H1 (cell line): ENCODE results near the gene LAD1. TPM values are rescaled to one million over a fixed set of nuclear protein-coding genes. Genes with fewer than 3 reads are reported as not detected.

ENCODE experiments used
- CTCF ChIA-PET: fragments of 300-600 bp; sonication (Branson Sonifier 250); formaldehyde crosslinking; loops from one replicate; lab custom pipeline; 2021; ENCODE audit not compliant: partially characterized antibody; lab: Charles Lee
- POLR2A ChIA-PET: fragments of 300-600 bp; sonication (Branson Sonifier 250); formaldehyde crosslinking; loops from one replicate; lab custom pipeline; 2021; ENCODE audit warnings: inconsistent platforms; ENCODE audit not compliant: partially characterized antibody; lab: Charles Lee
- DNase-seq, 2 experiments: peaks; one replicate each; pipeline versions ENCODE4 v3.0.0 to v3.0.0-alpha.2; 2010 to 2022; ENCODE audit warnings: low spot score in 2 of 2, low read depth in 1 of 2, mixed read lengths in 1 of 2
- FAIRE-seq: peaks from 2 replicates; lab custom pipeline; 2011; peaks lifted over from hg19 to GRCh38; lab: Jason Lieb, UNC
- H2AFZ ChIP-seq: 2 replicates; pipeline ENCODE4 v1.8.1; 2012; ENCODE audit warnings: low read length, inconsistent platforms
- H2AK5ac ChIP-seq: 2 replicates; pipeline ENCODE4 v1.6.1; 2013; ENCODE audit warnings: low read depth, low read length
- H2BK120ac ChIP-seq: replicated peaks from 2 replicates; pipeline ENCODE3; 2013; ENCODE audit warnings: low read depth, low read length, inconsistent platforms
- H2BK12ac ChIP-seq: 2 replicates; pipeline ENCODE4 v1.6.1; 2013; ENCODE audit warnings: low read depth, low read length
- H2BK15ac ChIP-seq: 2 replicates; pipeline ENCODE4 v1.6.1; 2013; ENCODE audit warnings: low read length
- H2BK20ac ChIP-seq: 2 replicates; pipeline ENCODE4 v1.6.1; 2013; ENCODE audit warnings: low read length
- H2BK5ac ChIP-seq: 2 replicates; pipeline ENCODE4 v1.6.1; 2013; ENCODE audit warnings: low read depth, low read length
- H3K14ac ChIP-seq: 2 replicates; pipeline ENCODE4 v1.6.1; 2013; ENCODE audit warnings: inconsistent platforms; ENCODE audit not compliant: insufficient read length
- H3K18ac ChIP-seq: 2 replicates; pipeline ENCODE4 v1.6.1; 2013; ENCODE audit warnings: low read length; ENCODE audit errors: extremely low read depth
- H3K23ac ChIP-seq: 2 replicates; pipeline ENCODE4 v1.6.1; 2013; ENCODE audit warnings: inconsistent platforms; ENCODE audit not compliant: insufficient read length
- H3K23me2 ChIP-seq: 2 replicates; pipeline ENCODE4 v1.6.1; 2013; ENCODE audit warnings: low read depth, low read length
- H3K27ac ChIP-seq: 2 replicates; pipeline ENCODE4 v1.6.1; 2011; ENCODE audit warnings: low read depth, low read length, inconsistent platforms
- H3K27me3 ChIP-seq, 4 experiments: replicated peaks in 1 of 4; 1 replicate in 1 of 4; 2 replicates in 3 of 4; pipeline versions ENCODE4 v1.6.1 to v1.8.1; 2011 to 2013; ENCODE audit warnings: low read length in 3 of 4, mild to moderate bottlenecking in 3 of 4, inconsistent platforms in 2 of 4, mixed read lengths in 2 of 4, moderate library complexity in 1 of 4; ENCODE audit not compliant: control insufficient read depth in 3 of 4, insufficient read depth in 3 of 4; ENCODE audit errors: extremely low read depth in 1 of 4
- H3K36me3 ChIP-seq, 4 experiments: 2 replicates each; pipeline versions ENCODE4 v1.6.1 to v1.8.1; 2011 to 2013; ENCODE audit warnings: mild to moderate bottlenecking in 4 of 4, low read length in 3 of 4, moderate library complexity in 2 of 4, control low read depth in 1 of 4, inconsistent platforms in 1 of 4; ENCODE audit not compliant: insufficient read depth in 4 of 4, control insufficient read depth in 2 of 4
- H3K4ac ChIP-seq: replicated peaks from 2 replicates; pipeline ENCODE3; 2013; ENCODE audit warnings: low read length, low read depth, mixed read lengths, inconsistent platforms; ENCODE audit not compliant: insufficient read length
- H3K4me1 ChIP-seq, 4 experiments: replicated peaks in 1 of 4; 1 replicate in 1 of 4; 2 replicates in 3 of 4; pipeline versions ENCODE4 v1.6.1 to v1.8.1; 2011 to 2013; ENCODE audit warnings: low read length in 3 of 4, inconsistent platforms in 2 of 4, mixed read lengths in 1 of 4; ENCODE audit not compliant: insufficient read depth in 4 of 4, control insufficient read depth in 3 of 4
- H3K4me2 ChIP-seq, 2 experiments: 2 replicates each; pipeline versions ENCODE4 v1.6.1 to v1.8.1; 2011 to 2013; ENCODE audit warnings: low read depth in 2 of 2, low read length in 2 of 2, control low read depth in 1 of 2, inconsistent platforms in 1 of 2, mild to moderate bottlenecking in 1 of 2; ENCODE audit not compliant: insufficient read depth in 1 of 2
- H3K4me3 ChIP-seq, 4 experiments: fragments of 200-600, 300-600 bp in 1 of 4; sonication (generic), shearing (Covaris generic), sonication (Bioruptor Twin) in 1 of 4; 2 replicates each; pipeline versions ENCODE4 v1.5.1 to v1.8.1; 2011 to 2016; ENCODE audit warnings: low read length in 4 of 4, low read depth in 3 of 4, control low read depth in 2 of 4, inconsistent platforms in 2 of 4, mild to moderate bottlenecking in 2 of 4, mixed read lengths in 1 of 4, moderate library complexity in 1 of 4; ENCODE audit not compliant: insufficient read depth in 2 of 4; ENCODE audit errors: extremely low read depth in 1 of 4
- H3K56ac ChIP-seq: replicated peaks from 2 replicates; pipeline ENCODE3; 2013; ENCODE audit warnings: low read depth, mild to moderate bottlenecking, mixed read lengths, low read length, inconsistent platforms; ENCODE audit not compliant: insufficient read length
- H3K79me1 ChIP-seq: 2 replicates; pipeline ENCODE4 v1.6.1; 2013; ENCODE audit warnings: low read depth, low read length, control low read depth
- H3K79me2 ChIP-seq, 2 experiments: 2 replicates each; pipeline versions ENCODE4 v1.6.1 to v1.8.1; 2012 to 2013; ENCODE audit warnings: low read length in 2 of 2, mild to moderate bottlenecking in 2 of 2, inconsistent platforms in 1 of 2; ENCODE audit not compliant: insufficient read depth in 2 of 2, control insufficient read depth in 1 of 2
- H3K9ac ChIP-seq, 4 experiments: replicated peaks in 1 of 4; 1 replicate in 1 of 4; 2 replicates in 3 of 4; pipeline versions ENCODE4 v1.6.1 to v1.8.1; 2011 to 2013; ENCODE audit warnings: low read depth in 3 of 4, low read length in 3 of 4, control low read depth in 2 of 4, mild to moderate bottlenecking in 2 of 4, moderate library complexity in 2 of 4, inconsistent platforms in 1 of 4; ENCODE audit errors: extremely low read depth in 1 of 4
- H3K9me3 ChIP-seq, 2 experiments: 2 replicates each; pipeline versions ENCODE4 v1.6.1 to v1.8.1; 2012 to 2013; ENCODE audit warnings: mild to moderate bottlenecking in 2 of 2, moderate library complexity in 2 of 2, control low read depth in 1 of 2, inconsistent platforms in 1 of 2, low read depth in 1 of 2, low read length in 1 of 2, mixed read lengths in 1 of 2; ENCODE audit not compliant: insufficient read depth in 2 of 2
- H4K20me1 ChIP-seq, 2 experiments: replicated peaks in 1 of 2; 2 replicates each; pipeline versions ENCODE3 to v1.8.1; 2011 to 2013; ENCODE audit warnings: inconsistent platforms in 2 of 2, low read length in 2 of 2, mild to moderate bottlenecking in 1 of 2; ENCODE audit not compliant: insufficient read depth in 2 of 2, control insufficient read depth in 1 of 2
- H4K5ac ChIP-seq: 2 replicates; pipeline ENCODE4 v1.6.1; 2013; ENCODE audit warnings: low read length, low read depth, mixed read lengths, inconsistent platforms; ENCODE audit not compliant: insufficient read length
- H4K8ac ChIP-seq: 2 replicates; pipeline ENCODE4 v1.8.0; 2013; ENCODE audit warnings: mild to moderate bottlenecking, moderate library complexity, low read length, inconsistent platforms; ENCODE audit not compliant: insufficient read depth; ENCODE audit errors: extremely low read depth
- H4K91ac ChIP-seq: replicated peaks from 2 replicates; pipeline ENCODE3; 2013; ENCODE audit warnings: low read length, mixed read lengths, inconsistent platforms; ENCODE audit not compliant: insufficient read length
- ASH2L ChIP-seq: fragments of 200-600, 300-600 bp; sonication (generic); IDR thresholded peaks from one replicate; pipeline ENCODE4 v1.7.1; 2017; ENCODE audit warnings: low read length
- CEBPB ChIP-seq: IDR thresholded peaks from 2 replicates; pipeline ENCODE4 v1.6.1; 2012; ENCODE audit warnings: low read depth, low read length
- CTBP2 ChIP-seq: IDR thresholded peaks from 2 replicates; pipeline ENCODE4 v1.7.0; 2011; ENCODE audit warnings: borderline replicate concordance, mild to moderate bottlenecking, moderate library complexity, mixed read lengths, low read length; ENCODE audit not compliant: insufficient read depth, insufficient read length
- EP300 ChIP-seq, 2 experiments: IDR thresholded peaks; 1 replicate in 1 of 2; 2 replicates in 1 of 2; pipeline ENCODE4 v1.6.1; 2011 to 2012; ENCODE audit warnings: low read depth in 2 of 2, low read length in 2 of 2, mild to moderate bottlenecking in 2 of 2, borderline replicate concordance in 1 of 2, inconsistent platforms in 1 of 2, moderate library complexity in 1 of 2
- JUN ChIP-seq: IDR thresholded peaks from 2 replicates; pipeline ENCODE4 v1.6.1; 2011; ENCODE audit warnings: low read depth, mild to moderate bottlenecking, improper control_type of control experiment, low read length
- POLR2AphosphoS5 ChIP-seq: IDR thresholded peaks from 2 replicates; pipeline ENCODE4 v1.6.1; 2011; ENCODE audit warnings: low read depth, low read length
- POU5F1 ChIP-seq: IDR thresholded peaks from 2 replicates; pipeline ENCODE4 v1.6.1; 2011; ENCODE audit warnings: low read depth, mild to moderate bottlenecking, low read length, moderate library complexity
- RBBP5 ChIP-seq: IDR thresholded peaks from 2 replicates; pipeline ENCODE4 v1.7.1; 2012; ENCODE audit warnings: low read depth, mild to moderate bottlenecking, inconsistent platforms, low read length, moderate library complexity, borderline replicate concordance
- RXRA ChIP-seq: IDR thresholded peaks from 2 replicates; pipeline ENCODE4 v1.6.1; 2011; ENCODE audit warnings: low read depth, mild to moderate bottlenecking, low read length, moderate library complexity; ENCODE audit not compliant: insufficient read depth
- SIX5 ChIP-seq: IDR thresholded peaks from 2 replicates; pipeline ENCODE4 v1.6.1; 2011; ENCODE audit warnings: mild to moderate bottlenecking, low read depth, low read length
- TAF7 ChIP-seq: optimal IDR thresholded peaks from 2 replicates; pipeline ENCODE3; 2011; ENCODE audit warnings: low read depth, mild to moderate bottlenecking, inconsistent platforms, low read length, moderate library complexity, borderline replicate concordance
- TEAD4 ChIP-seq: IDR thresholded peaks from 2 replicates; pipeline ENCODE4 v1.6.1; 2012; ENCODE audit warnings: low read depth, low read length, inconsistent platforms, mixed read lengths
- WGBS, 2 experiments: shearing (Covaris generic) in 1 of 2; methylation state at CpG; one replicate each; pipeline versions ENCODE4 v1.1.6 to v1.1.7; 2013 to 2015; ENCODE audit warnings: low lambda C conversion rate in 2 of 2, mixed read lengths in 2 of 2, inconsistent platforms in 1 of 2, low coverage in 1 of 2, missing lambda C conversion rate in 1 of 2; ENCODE audit not compliant: insufficient replicate concordance in 2 of 2, insufficient coverage in 1 of 2, insufficient read length in 1 of 2; ENCODE audit errors: extremely low coverage in 1 of 2, missing lambda C conversion rate in 1 of 2; 5-methylcytosine and 5-hydroxymethylcytosine counted together
- polyA plus RNA-seq, 7 experiments: library from polyadenylated mRNA; depleted of rRNA in 3 of 7; stranded (reverse) in 5 of 7; unstranded in 2 of 7; fragments of >200 nt in 5 of 7; fragments of 200-250 nt in 2 of 7; gene quantifications; 1 replicate in 5 of 7; 2 replicates in 1 of 7; 4 replicates in 1 of 7; pipeline versions ENCODE4 v1.2.1 to v1.2.3, GENCODE V29; 2011 to 2013; ENCODE audit warnings: missing spikeins in 2 of 7, mixed read lengths in 2 of 7
- total RNA-seq: library from RNA; stranded (reverse); fragmentation: NEBNext Ultra II Directional; extraction: Animal tissue kit (Norgen Biotek cat#: 25700); gene quantifications from 2 replicates; pipeline ENCODE4 v1.2.1, GENCODE V29; 2021
- TF ChIP-seq, protein P1 (sequence below): IDR thresholded peaks from 2 replicates; pipeline ENCODE4 v1.6.1; 2012; ENCODE audit warnings: inconsistent platforms

Gene LAD1
- total and polyA plus RNA-seq, 2 of the 8 experiments (the other 6 are each of a cell fraction or from before 2014, with no cell fraction given): 9.3 to 32.8 TPM

DNA sequence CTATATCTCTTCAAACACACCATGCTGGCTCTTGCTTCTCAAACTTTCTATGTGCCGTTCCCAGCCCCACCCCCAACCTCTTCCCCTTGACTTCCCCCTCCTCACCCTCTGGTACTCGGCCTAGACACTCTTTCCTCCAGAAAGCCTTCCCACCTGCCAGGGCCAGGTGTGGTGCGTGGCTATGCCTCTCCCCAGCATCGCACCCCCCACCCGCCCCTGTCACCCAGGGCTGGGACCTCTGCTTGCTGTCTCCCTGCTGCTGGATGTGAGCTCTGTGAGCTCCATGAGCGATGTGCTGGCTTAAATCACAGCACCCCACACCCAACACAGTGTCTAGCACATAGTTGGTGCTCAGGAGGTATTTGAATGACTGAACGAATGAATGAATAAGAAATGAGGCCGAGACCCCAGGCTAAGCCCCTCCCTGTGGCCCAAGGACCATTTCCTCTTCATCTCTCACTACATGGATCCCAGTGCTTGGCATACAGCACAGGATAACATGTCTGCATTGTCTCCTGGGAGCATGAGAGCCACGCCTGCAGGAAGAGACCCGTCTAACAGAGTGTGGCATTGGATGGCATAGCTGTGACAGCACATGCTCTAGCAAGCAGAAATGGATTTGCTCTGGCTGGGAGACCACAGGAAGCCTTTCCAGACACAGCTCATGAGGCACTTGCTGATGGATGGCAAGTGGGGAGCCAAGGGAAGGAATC is 41.3 kb downstream of the LAD1 start:
- Histone ChIP-seq H3K4me3 (no peak overlapping the region), H3K56ac (no peak overlapping the region), H2BK12ac (no peak overlapping the region), H3K27ac (no peak overlapping the region), H3K18ac (no peak overlapping the region), H2AK5ac (no peak overlapping the region), H3K4me2 (no peak overlapping the region), H4K8ac (no peak overlapping the region), H4K5ac (no peak overlapping the region), H3K4ac (no peak overlapping the region), H3K79me2 (no peaks in the 10 kb centered on the region), H3K79me1 (no peaks in the 10 kb centered on the region), H2BK120ac (no peak overlapping the region), H4K20me1 (no peaks in the 10 kb centered on the region), H3K27me3 (no peaks in the 10 kb centered on the region), H2BK5ac (no peak overlapping the region), H3K14ac (no peak overlapping the region), H3K4me1 (peaks cover 1 to 5% (median 4%) of the 10 kb centered on the region in 4 experiments; a peak in 6 of 7 replicates), H2AFZ (no peak overlapping the region), H3K23ac (no peak overlapping the region), H2BK20ac (no peak overlapping the region), H4K91ac (no peak overlapping the region), H3K36me3 (no peaks in the 10 kb centered on the region), H2BK15ac (no peak overlapping the region), H3K9me3 (no peaks in the 10 kb centered on the region), H3K23me2 (no peaks in the 10 kb centered on the region), H3K9ac (no peak overlapping the region)
- WGBS, 2 experiments: 83% methylated on average over 6 of the region's 10 CpGs; no CpG with 5 or more reads in 1 of the 2 experiments
- ChIA-PET CTCF (interaction anchor here (0.6 to 14.7 kb wide), 12 partner anchors 11 to 238 kb away, joined by 3 to 275 read pairs (median 8); partner anchors contain the start of gene TNNT2), POLR2A (interaction anchor here (1.0 to 7.7 kb wide), 4 partner anchors 9 to 16 kb away, joined by 3 to 49 read pairs (median 6); no protein-coding TSS in a partner anchor)
- FAIRE-seq (no peak), DNase-seq (no peak)
- TF ChIP-seq TEAD4: no peak
- TF ChIP-seq TAF7: no peak
- TF ChIP-seq RBBP5: no peak
- TF ChIP-seq EP300 (IDR thresholded peaks at IDR 0.05; ENCODE audit: borderline replicate concordance in 1 of 2, low read depth in 2 of 2, low read length in 2 of 2): no peak
- no peak for TF ChIP-seq POU5F1
- TF ChIP-seq POLR2AphosphoS5: no peak
- TF ChIP-seq CTBP2: no peak
- TF ChIP-seq RXRA: no peak
- TF ChIP-seq JUN: no peak
- no peak for TF ChIP-seq SIX5
- TF ChIP-seq, protein P1, sequence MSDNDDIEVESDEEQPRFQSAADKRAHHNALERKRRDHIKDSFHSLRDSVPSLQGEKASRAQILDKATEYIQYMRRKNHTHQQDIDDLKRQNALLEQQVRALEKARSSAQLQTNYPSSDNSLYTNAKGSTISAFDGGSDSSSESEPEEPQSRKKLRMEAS: no peak
- no peak for TF ChIP-seq CEBPB
- no peak for TF ChIP-seq ASH2L
